ENCODE measurements around the gene OR2AT4.

OR2AT4 gene

DNA sequence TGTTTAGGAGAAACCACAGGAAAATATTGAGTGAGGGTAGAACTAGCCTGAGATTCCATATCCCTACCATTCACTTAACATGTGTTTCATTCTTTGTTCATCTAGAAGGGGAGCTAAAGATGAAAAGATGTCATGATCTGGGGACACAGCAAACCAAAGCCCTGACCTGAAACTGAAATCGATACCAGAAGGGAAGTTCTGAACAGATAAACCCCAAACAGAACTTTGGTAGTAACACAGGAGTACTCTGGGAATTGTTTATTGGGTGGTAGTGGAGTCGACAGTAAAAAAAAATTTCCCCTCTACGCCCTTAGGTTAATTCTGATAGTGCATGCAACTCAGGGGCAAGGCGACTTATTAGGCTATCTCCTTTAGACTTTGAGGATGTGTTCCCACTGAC lies 27.2 kb downstream of the OR2AT4 start:
- H3K4me3 ChIP-seq (ENCODE audit: low read depth in 1 of 2, low read length in 1 of 2), result no peak overlapping the region
- no peaks in the 10 kb centered on the region for H3K36me3 ChIP-seq
- TF ChIP-seq, protein P1, sequence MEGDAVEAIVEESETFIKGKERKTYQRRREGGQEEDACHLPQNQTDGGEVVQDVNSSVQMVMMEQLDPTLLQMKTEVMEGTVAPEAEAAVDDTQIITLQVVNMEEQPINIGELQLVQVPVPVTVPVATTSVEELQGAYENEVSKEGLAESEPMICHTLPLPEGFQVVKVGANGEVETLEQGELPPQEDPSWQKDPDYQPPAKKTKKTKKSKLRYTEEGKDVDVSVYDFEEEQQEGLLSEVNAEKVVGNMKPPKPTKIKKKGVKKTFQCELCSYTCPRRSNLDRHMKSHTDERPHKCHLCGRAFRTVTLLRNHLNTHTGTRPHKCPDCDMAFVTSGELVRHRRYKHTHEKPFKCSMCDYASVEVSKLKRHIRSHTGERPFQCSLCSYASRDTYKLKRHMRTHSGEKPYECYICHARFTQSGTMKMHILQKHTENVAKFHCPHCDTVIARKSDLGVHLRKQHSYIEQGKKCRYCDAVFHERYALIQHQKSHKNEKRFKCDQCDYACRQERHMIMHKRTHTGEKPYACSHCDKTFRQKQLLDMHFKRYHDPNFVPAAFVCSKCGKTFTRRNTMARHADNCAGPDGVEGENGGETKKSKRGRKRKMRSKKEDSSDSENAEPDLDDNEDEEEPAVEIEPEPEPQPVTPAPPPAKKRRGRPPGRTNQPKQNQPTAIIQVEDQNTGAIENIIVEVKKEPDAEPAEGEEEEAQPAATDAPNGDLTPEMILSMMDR (IDR thresholded peaks at IDR 0.05), result no peak
- H3K4me1 ChIP-seq (ENCODE audit: control insufficient read depth in 1 of 2, insufficient read depth in 1 of 2, low read depth in 1 of 2, low read length in 1 of 2), result no peaks in the 10 kb centered on the region
- H3K27ac ChIP-seq, result no peak overlapping the region
- peaks cover 58% of the 10 kb centered on the region for H3K27me3 ChIP-seq
- no peaks in the 10 kb centered on the region for H3K9me3 ChIP-seq

DNA sequence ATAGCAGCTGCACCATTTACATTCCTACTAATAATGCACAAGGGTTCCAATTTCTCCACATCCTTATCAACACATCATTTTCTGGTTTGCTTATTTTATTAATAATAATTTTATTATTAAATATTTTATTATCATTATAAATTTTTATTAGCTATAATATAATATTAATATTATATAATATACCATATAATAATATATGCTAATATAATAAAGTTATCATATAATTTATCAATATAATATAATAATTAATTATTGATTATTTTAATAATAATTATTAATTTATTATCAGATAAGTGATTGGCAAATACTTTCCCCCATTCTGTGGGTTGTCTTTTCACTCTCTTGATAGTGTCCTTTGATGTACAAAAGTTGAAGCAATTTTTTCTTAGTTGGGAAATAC lies 27.7 kb downstream of the OR2AT4 start:
- Histone ChIP-seq H3K36me3 (no peaks in the 10 kb centered on the region), H3K4me1 (ENCODE audit: control insufficient read depth in 1 of 2, insufficient read depth in 1 of 2, low read depth in 1 of 2, low read length in 1 of 2) (no peaks in the 10 kb centered on the region), H3K27ac (no peak overlapping the region), H3K9me3 (no peaks in the 10 kb centered on the region), H3K27me3 (peaks cover 58% of the 10 kb centered on the region), H3K4me3 (ENCODE audit: low read depth in 1 of 2, low read length in 1 of 2) (no peak overlapping the region)
- TF ChIP-seq, protein P1 (IDR thresholded peaks at IDR 0.05), result no peak

DNA sequence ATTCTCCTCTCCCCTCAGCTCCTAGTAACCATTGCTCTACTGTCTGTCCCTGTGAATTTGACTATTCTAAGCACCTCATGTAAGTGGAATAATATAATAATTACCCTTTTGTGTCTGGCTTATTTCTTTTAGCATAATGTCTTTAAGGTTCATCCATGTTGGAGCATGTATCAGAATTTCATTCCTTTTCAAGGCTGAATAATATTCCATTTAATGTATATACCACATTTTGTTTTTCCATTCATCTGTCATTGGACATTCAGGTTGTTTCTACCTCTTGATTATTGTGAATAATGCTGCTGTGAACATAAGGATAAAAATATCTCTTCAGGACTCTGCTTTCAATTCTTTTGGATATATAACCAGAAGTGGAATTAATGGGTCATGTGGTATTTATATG lies 28.1 kb downstream of the OR2AT4 start:
- Histone ChIP-seq H3K9me3 (no peaks in the 10 kb centered on the region), H3K4me3 (ENCODE audit: low read depth in 1 of 2, low read length in 1 of 2) (no peak overlapping the region), H3K36me3 (no peaks in the 10 kb centered on the region), H3K27ac (no peak overlapping the region), H3K27me3 (peaks cover 58% of the 10 kb centered on the region), H3K4me1 (ENCODE audit: control insufficient read depth in 1 of 2, insufficient read depth in 1 of 2, low read depth in 1 of 2, low read length in 1 of 2) (no peaks in the 10 kb centered on the region)
- TF ChIP-seq, protein P1 (IDR thresholded peaks at IDR 0.05), result no peak

DNA sequence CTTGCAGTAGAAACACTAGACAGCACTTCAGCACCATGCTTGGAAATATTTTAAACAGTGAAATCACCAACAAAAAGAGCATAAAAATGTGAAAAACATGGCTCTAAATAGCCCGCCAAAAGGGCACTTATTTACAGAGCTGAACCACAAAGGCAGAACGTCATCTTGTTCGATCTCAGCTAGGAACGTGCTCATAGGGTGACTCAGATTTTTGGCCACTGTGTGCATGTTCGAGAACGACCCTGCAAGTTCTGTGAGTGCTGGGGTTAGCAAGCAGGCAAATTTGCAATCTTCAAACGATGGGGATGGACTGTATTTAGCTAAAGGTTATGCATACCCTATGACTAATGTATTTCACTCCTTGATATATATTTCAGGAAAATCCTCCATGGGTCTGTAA lies 30.6 kb downstream of the OR2AT4 start:
- no peaks in the 10 kb centered on the region for H3K36me3 ChIP-seq
- H3K27me3 ChIP-seq, result peaks cover 47% of the 10 kb centered on the region
- H3K9me3 ChIP-seq, result no peaks in the 10 kb centered on the region
- no peaks in the 10 kb centered on the region for H3K4me1 ChIP-seq (ENCODE audit: control insufficient read depth in 1 of 2, insufficient read depth in 1 of 2, low read depth in 1 of 2, low read length in 1 of 2)
- no peak overlapping the region for H3K4me3 ChIP-seq (ENCODE audit: low read depth in 1 of 2, low read length in 1 of 2)
- TF ChIP-seq, protein P1 (IDR thresholded peaks at IDR 0.05), result no peak
- no peak overlapping the region for H3K27ac ChIP-seq

DNA sequence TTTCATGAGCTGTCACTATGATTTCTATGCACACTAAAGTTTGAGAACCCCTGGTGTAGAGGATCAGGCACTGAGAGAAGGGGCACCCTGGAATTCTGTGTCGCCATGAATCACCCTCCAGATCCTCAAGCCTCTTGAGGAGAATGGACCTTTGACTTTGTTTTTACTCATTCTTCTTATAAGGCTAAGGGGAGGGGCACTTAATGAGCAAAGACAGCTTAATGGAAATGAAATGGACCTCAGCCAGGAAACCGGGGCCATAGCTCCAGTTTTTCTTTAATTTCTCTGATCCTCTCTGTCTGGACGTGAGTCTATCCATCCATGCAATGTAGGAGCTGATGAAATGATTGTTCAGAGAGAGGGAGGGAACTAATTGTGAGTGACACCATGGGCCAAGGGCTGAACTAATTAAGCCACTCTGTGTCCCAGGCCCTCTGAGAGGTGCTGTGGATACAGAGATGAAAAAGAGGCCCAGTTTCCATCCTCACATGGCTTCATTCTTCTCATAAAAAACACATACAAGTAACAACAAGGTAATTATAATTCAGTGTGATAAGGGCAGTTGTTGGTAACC lies 32.8 kb downstream of the OR2AT4 start:
- Histone ChIP-seq H3K27me3 (peaks cover 49% of the 10 kb centered on the region), H3K9me3 (no peaks in the 10 kb centered on the region), H3K27ac (no peak overlapping the region), H3K36me3 (no peaks in the 10 kb centered on the region), H3K4me3 (ENCODE audit: low read depth in 1 of 2, low read length in 1 of 2) (no peak overlapping the region), H3K4me1 (ENCODE audit: control insufficient read depth in 1 of 2, insufficient read depth in 1 of 2, low read depth in 1 of 2, low read length in 1 of 2) (no peaks in the 10 kb centered on the region)
- TF ChIP-seq, protein P1 (IDR thresholded peaks at IDR 0.05), result no peak

DNA sequence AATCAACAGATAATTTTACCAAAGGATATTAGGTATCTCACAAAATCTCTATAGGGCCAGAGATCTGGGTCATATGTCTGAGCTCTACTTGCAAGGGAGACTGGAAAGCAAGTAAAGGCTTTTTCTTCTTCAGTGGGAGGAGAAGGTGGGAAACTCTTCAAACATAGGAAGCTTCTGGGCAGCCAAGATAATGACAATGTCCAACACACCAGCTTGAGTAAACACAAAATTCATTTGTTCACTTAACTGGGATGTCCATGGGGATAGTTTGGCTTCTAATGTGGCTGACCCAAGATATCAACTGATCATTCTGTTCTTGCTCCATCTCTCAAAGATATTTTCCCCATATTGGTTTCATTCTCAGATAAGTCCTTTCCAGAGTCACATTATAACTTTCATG lies 37.4 kb downstream of the OR2AT4 start:
- Histone ChIP-seq H3K9me3 (no peaks in the 10 kb centered on the region), H3K36me3 (no peaks in the 10 kb centered on the region), H3K4me1 (ENCODE audit: control insufficient read depth in 1 of 2, insufficient read depth in 1 of 2, low read depth in 1 of 2, low read length in 1 of 2) (no peaks in the 10 kb centered on the region), H3K27me3 (peaks cover 23% of the 10 kb centered on the region), H3K27ac (no peak overlapping the region), H3K4me3 (ENCODE audit: low read depth in 1 of 2, low read length in 1 of 2) (no peak overlapping the region)
- TF ChIP-seq, protein P1 (IDR thresholded peaks at IDR 0.05), result no peak
